T-helper 2 cell (primary cell): ENCODE results near the gene DHCR24.
"Not testable (repeated sequence)": the region's sequence is repeated elsewhere in the genome, so short reads cannot be mapped to it uniquely, and the experiment has no call there.

Experiments
- DNase-seq, 5 experiments: peaks; one replicate each; pipeline versions ENCODE4 v3.0.0 to v3.0.0-alpha.2; 2012 to 2022
- total RNA-seq, 2 donors: gene quantifications; one replicate each; lab custom pipeline; 2026; lab: John Stamatoyannopoulos, UW

DHCR24 gene
- total RNA-seq, result 10.0 to 10.9 reads per million in 2 donors

GRCh38 chr1:54886724-54887664, at the start of gene DHCR24:
TSS of gene DHCR24 (minus strand) at chr1:54887195. CDS start at chr1:54887119, 76 bp downstream.
- DNase-seq, result peak; percentile 31 to 91 (median 51)

- DNase-seq, result no peak
Measured at GRCh38 chr1:54936791-54937190, 49.8 kb upstream of the DHCR24 start.

GRCh38 chr1:54934869-54935268, 47.9 kb upstream of the DHCR24 start:
- DNase-seq, result no peak

GRCh38 chr1:54934081-54934480, 47.1 kb upstream of the DHCR24 start:
- DNase-seq, result not testable (repeated sequence)

- DNase-seq, result no peak
Measured at GRCh38 chr1:54931275-54931840, 44.4 kb upstream of the DHCR24 start.

GRCh38 chr1:54929700-54930099, 42.7 kb upstream of the DHCR24 start:
- DNase-seq, result no peak

GRCh38 chr1:54928327-54928726, 41.3 kb upstream of the DHCR24 start:
- no peak for DNase-seq

GRCh38 chr1:54927472-54928240, 40.7 kb upstream of the DHCR24 start:
- no peak for DNase-seq

GRCh38 chr1:54926970-54927369, 40.0 kb upstream of the DHCR24 start:
- no peak for DNase-seq

- DNase-seq, result no peak
Measured at GRCh38 chr1:54922921-54923421, 36.0 kb upstream of the DHCR24 start.

GRCh38 chr1:54922040-54922761, 35.2 kb upstream of the DHCR24 start:
- no peak for DNase-seq

- no peak for DNase-seq
Measured at GRCh38 chr1:54919367-54920359, 32.7 kb upstream of the DHCR24 start.

- not testable (repeated sequence) for DNase-seq
Measured at GRCh38 chr1:54911076-54911475, 24.1 kb upstream of the DHCR24 start.

- no peak for DNase-seq
Measured at GRCh38 chr1:54906586-54906985, 19.6 kb upstream of the DHCR24 start.

GRCh38 chr1:54904476-54905048, 17.6 kb upstream of the DHCR24 start:
- no peak for DNase-seq

- DNase-seq, result no peak
Measured at GRCh38 chr1:54894271-54894670, 7.3 kb upstream of the DHCR24 start.

GRCh38 chr1:54892586-54892985, 5.6 kb upstream of the DHCR24 start:
- DNase-seq, result no peak

- no peak for DNase-seq
Measured at GRCh38 chr1:54889132-54889725, 2.2 kb upstream of the DHCR24 start.

GRCh38 chr1:54888080-54888733, 1.2 kb upstream of the DHCR24 start:
- no peak for DNase-seq

GRCh38 chr1:54887665-54888071, 673 bp upstream of the DHCR24 start:
- peak in 1 of 5 experiments; percentile 30 for DNase-seq
